Nephron (organoid): Measurements from ENCODE around the gene SH3TC1.

Source experiments
- H3K27ac Mint-ChIP-seq, 3 experiments: 2 replicates each; pipeline ENCODE4 v1.8.0; 2020; ENCODE audit warnings: mixed read lengths in 3 of 3, mild to moderate bottlenecking in 2 of 3, moderate library complexity in 1 of 3
- H3K27me3 Mint-ChIP-seq: 2 replicates; pipeline ENCODE4 v1.8.0; 2021; ENCODE audit warnings: low read depth, mild to moderate bottlenecking, moderate library complexity, mixed read lengths
- H3K36me3 Mint-ChIP-seq: 2 replicates; pipeline ENCODE4 v1.8.0; 2020; ENCODE audit warnings: low read depth, mixed read lengths
- H3K4me1 Mint-ChIP-seq: 2 replicates; pipeline ENCODE4 v1.8.0; 2020; ENCODE audit warnings: mixed read lengths
- H3K4me3 Mint-ChIP-seq, 3 experiments: 2 replicates each; pipeline ENCODE4 v1.8.0; 2020; ENCODE audit warnings: mild to moderate bottlenecking in 3 of 3, mixed read lengths in 3 of 3, moderate library complexity in 2 of 3
- H3K9me3 Mint-ChIP-seq: 2 replicates; pipeline ENCODE4 v1.8.0; 2020; ENCODE audit warnings: mixed read lengths
- CTCF ChIP-seq, 3 experiments: fragments of 200-600 bp; sonication (generic); IDR thresholded peaks; one replicate each; pipeline ENCODE4 v1.5.0; 2021; ENCODE audit warnings: antibody characterized with exemption in 3 of 3; ENCODE audit not compliant: unreplicated experiment in 3 of 3

SH3TC1 gene

DNA sequence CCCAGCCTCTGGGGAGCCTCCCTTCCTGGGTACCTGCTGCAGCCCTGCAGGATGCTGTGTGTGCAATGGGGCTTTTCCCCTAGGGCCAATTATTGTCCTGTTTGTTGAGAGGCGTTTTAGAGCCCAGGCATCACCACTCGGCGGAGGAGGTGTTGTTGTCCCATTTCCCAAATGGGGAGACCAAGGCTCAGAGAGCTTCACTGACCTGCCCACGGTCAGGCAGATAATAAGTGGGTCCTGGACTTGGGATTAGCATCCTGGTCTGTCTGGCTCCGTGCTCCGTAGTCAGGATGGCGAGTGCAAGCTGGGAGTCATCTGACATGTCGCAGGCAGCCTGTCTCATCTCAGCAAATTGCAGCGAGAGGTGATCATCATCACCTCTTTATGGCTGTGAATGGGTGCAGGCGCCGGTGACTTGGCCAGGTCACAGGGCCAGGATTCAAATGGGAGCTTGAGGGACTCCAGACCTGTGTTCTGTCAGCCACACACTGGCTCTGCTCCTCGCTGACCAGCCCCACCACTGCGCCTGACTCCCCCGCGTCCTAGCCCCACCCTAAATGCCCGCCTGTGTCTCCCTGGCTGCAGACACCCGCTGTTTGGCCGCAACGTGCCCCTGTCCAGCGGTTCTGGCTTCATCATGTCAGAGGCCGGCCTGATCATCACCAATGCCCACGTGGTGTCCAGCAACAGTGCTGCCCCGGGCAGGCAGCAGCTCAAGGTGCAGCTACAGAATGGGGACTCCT lies 87.1 kb downstream of the SH3TC1 start:
- no peaks in the 10 kb centered on the region for H3K9me3 Mint-ChIP-seq
- H3K27ac Mint-ChIP-seq = no peak overlapping the region
- no peaks in the 10 kb centered on the region for H3K36me3 Mint-ChIP-seq
- TF ChIP-seq CTCF (IDR thresholded peaks at IDR 0.05; ENCODE audit: unreplicated experiment in 3 of 3) = no peak
- H3K27me3 Mint-ChIP-seq = peaks cover 5% of the 10 kb centered on the region
- H3K4me3 Mint-ChIP-seq = no peak overlapping the region
- peaks cover 22% of the 10 kb centered on the region for H3K4me1 Mint-ChIP-seq

- no peaks in the 10 kb centered on the region for H3K36me3 Mint-ChIP-seq
- H3K27me3 Mint-ChIP-seq = peaks cover 5% of the 10 kb centered on the region
- peaks cover 22% of the 10 kb centered on the region for H3K4me1 Mint-ChIP-seq
- TF ChIP-seq CTCF (IDR thresholded peaks at IDR 0.05; ENCODE audit: unreplicated experiment in 3 of 3) = no peak
- no peak overlapping the region for H3K4me3 Mint-ChIP-seq
- H3K9me3 Mint-ChIP-seq = no peaks in the 10 kb centered on the region
- H3K27ac Mint-ChIP-seq = no peak overlapping the region
These were observed 87.7 kb downstream of the SH3TC1 start for GRCh38 chr4:8286719-8287342.

GRCh38 chr4:8287343-8288280 lies 88.5 kb downstream of the SH3TC1 start:
- no peaks in the 10 kb centered on the region for H3K36me3 Mint-ChIP-seq
- H3K4me1 Mint-ChIP-seq = peaks cover 19% of the 10 kb centered on the region
- H3K9me3 Mint-ChIP-seq = no peaks in the 10 kb centered on the region
- no peak overlapping the region for H3K27ac Mint-ChIP-seq
- no peak overlapping the region for H3K4me3 Mint-ChIP-seq
- H3K27me3 Mint-ChIP-seq = peaks cover 5% of the 10 kb centered on the region
- TF ChIP-seq CTCF (IDR thresholded peaks at IDR 0.05; ENCODE audit: unreplicated experiment in 3 of 3) = no peak

DNA sequence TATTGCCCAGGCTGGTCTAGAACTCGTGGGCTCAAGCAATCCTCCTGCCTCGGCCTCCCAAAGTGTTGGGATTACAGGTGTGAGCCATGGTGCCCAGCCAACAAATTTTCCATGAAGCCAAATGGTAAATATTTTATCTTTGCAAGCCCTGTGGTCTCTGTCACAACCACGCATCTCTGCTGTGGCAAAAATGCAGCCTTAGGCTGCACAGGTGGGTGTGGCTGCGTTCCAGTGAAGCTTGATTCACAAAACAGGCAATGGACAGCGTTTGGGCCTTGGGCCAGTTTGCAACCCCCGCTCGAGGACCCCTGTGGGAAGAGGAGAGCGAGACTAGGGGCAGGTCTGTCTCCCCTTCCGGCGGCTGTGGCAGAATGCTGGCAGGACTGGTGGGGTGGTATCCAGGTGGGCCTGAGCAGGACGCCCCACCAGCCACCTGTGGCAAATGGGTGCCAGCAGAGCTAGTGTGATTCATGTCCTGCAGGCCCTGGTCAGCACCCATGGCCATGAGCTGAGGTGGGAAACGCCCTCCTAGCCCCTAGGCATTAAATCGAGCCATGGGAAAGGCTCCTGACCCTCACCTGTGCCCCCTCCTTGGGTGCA lies 90.2 kb downstream of the SH3TC1 start:
- Mint-ChIP-seq H3K27me3 (peaks cover 5% of the 10 kb centered on the region), H3K9me3 (no peaks in the 10 kb centered on the region), H3K4me3 (no peak overlapping the region), H3K4me1 (peaks cover 10% of the 10 kb centered on the region), H3K36me3 (peaks cover 3% of the 10 kb centered on the region), H3K27ac (no peak overlapping the region)
- no peak for TF ChIP-seq CTCF (IDR thresholded peaks at IDR 0.05; ENCODE audit: unreplicated experiment in 3 of 3)

GRCh38 chr4:8289956-8290700 lies 91.0 kb downstream of the SH3TC1 start:
- Mint-ChIP-seq H3K27ac (no peak overlapping the region), H3K27me3 (peaks cover 4% of the 10 kb centered on the region), H3K9me3 (peaks cover 4% of the 10 kb centered on the region), H3K4me3 (no peak overlapping the region), H3K36me3 (peaks cover 9% of the 10 kb centered on the region), H3K4me1 (peaks cover 5% of the 10 kb centered on the region)
- TF ChIP-seq CTCF (IDR thresholded peaks at IDR 0.05; ENCODE audit: unreplicated experiment in 3 of 3) = no peak
